K562 (cell line): Measurements from ENCODE around the gene CPLX4. TPM values are rescaled to one million over a fixed set of nuclear protein-coding genes. Genes with fewer than 3 reads are reported as not detected.

ENCODE experiments used
- ATAC-seq: fragments of 200-7000 bp; cut with Tn5 transposase; 3 replicates; pipeline ENCODE4 v1.9.1; 2020; ENCODE audit warnings: moderate library complexity
- BruUV-seq: library from RNA; stranded (reverse); fragments of 400-500 nt; replicated peaks from 2 replicates; lab custom pipeline; 2021; lab: Mats Ljungman, UMichigan
- CTCF ChIA-PET: fragments of 300-600 bp; formaldehyde crosslinking; extraction: SDS; loops from one replicate; lab custom pipeline; 2021; ENCODE audit warnings: low intra/inter-chr PET ratio; lab: Yijun Ruan, JAX
- POLR2A ChIA-PET: fragments of 300-600, 350-650 bp; sonication (Branson Sonifier 250); formaldehyde crosslinking; extraction: SDS; loops from one replicate; lab custom pipeline; 2021; ENCODE audit warnings: antibody characterized with exemption, inconsistent platforms; lab: Yijun Ruan, JAX
- DNase-seq, 4 experiments: peaks; one replicate each; pipeline versions ENCODE4 v3.0.0 to v3.0.0-alpha.2; 2011 to 2018; ENCODE audit warnings: low spot score in 3 of 4, mixed read lengths in 3 of 4; ENCODE audit errors: extremely low read depth in 1 of 4
- FAIRE-seq: peaks from 2 replicates; lab custom pipeline; 2011; peaks lifted over from hg19 to GRCh38; lab: Jason Lieb, UNC
- H2AFZ ChIP-seq: 2 replicates; pipeline ENCODE4 v1.6.0; 2011; ENCODE audit warnings: low read depth, low read length, control low read depth, inconsistent platforms
- H3K27ac ChIP-seq: fragments of 200-600 bp; 3 replicates; pipeline ENCODE4 v1.8.0; 2011; ENCODE audit warnings: low read depth, mild to moderate bottlenecking, control low read depth, inconsistent platforms, low read length, moderate library complexity, mixed read lengths; ENCODE audit errors: extremely low read depth
- H3K27me3 ChIP-seq, 2 experiments: fragments of 300-600 bp in 1 of 2; 2 replicates in 1 of 2; 3 replicates in 1 of 2; pipeline versions ENCODE4 v1.6.0 to v1.8.0; 2011; ENCODE audit warnings: inconsistent platforms in 2 of 2, low read length in 2 of 2, mild to moderate bottlenecking in 1 of 2, mixed read lengths in 1 of 2, moderate library complexity in 1 of 2; ENCODE audit not compliant: control insufficient read depth in 2 of 2, insufficient read depth in 2 of 2
- H3K36me3 ChIP-seq: fragments of 300-600 bp; 3 replicates; pipeline ENCODE4 v1.8.0; 2011; ENCODE audit warnings: mild to moderate bottlenecking, low read length, inconsistent platforms; ENCODE audit not compliant: control insufficient read depth, insufficient read depth
- H3K4me1 ChIP-seq, 2 experiments: fragments of 200-600 bp in 1 of 2; replicated peaks in 1 of 2; 2 replicates in 1 of 2; 3 replicates in 1 of 2; pipeline versions ENCODE4 v1.5.1 to v1.8.0; 2011; ENCODE audit warnings: inconsistent platforms in 2 of 2, low read length in 2 of 2, mild to moderate bottlenecking in 1 of 2, mixed read lengths in 1 of 2, moderate library complexity in 1 of 2; ENCODE audit not compliant: control insufficient read depth in 2 of 2, insufficient read depth in 2 of 2
- H3K4me2 ChIP-seq: 2 replicates; pipeline ENCODE4 v1.6.1; 2011; ENCODE audit warnings: low read length, control low read depth, inconsistent platforms, mixed read lengths; ENCODE audit not compliant: insufficient read depth
- H3K4me3 ChIP-seq: fragments of 200-600 bp; sonication (generic), shearing (Covaris generic); 2 replicates; pipeline ENCODE4 v1.5.1; 2016; ENCODE audit warnings: control low read depth, inconsistent platforms
- H3K79me2 ChIP-seq: fragments of 200-600 bp; 3 replicates; pipeline ENCODE4 v1.8.0; 2011; ENCODE audit warnings: low read length, inconsistent platforms; ENCODE audit not compliant: control insufficient read depth, insufficient read depth
- H3K9ac ChIP-seq, 2 experiments: 2 replicates each; pipeline versions ENCODE4 v1.6.0 to v1.6.1; 2011; ENCODE audit warnings: low read depth in 2 of 2, low read length in 2 of 2, control low read depth in 1 of 2, inconsistent platforms in 1 of 2, mild to moderate bottlenecking in 1 of 2, mixed read lengths in 1 of 2; ENCODE audit not compliant: insufficient read depth in 1 of 2
- H3K9me1 ChIP-seq: one replicate; pipeline ENCODE4 v1.6.0; 2011; ENCODE audit warnings: inconsistent platforms, mild to moderate bottlenecking, low read length, moderate library complexity; ENCODE audit not compliant: control insufficient read depth, insufficient read depth
- H3K9me3 ChIP-seq: replicated peaks from 2 replicates; pipeline ENCODE4 v1.5.1; 2011; ENCODE audit warnings: low read depth, low read length, inconsistent platforms; ENCODE audit not compliant: control insufficient read depth, insufficient read depth
- H4K20me1 ChIP-seq: replicated peaks from 2 replicates; pipeline ENCODE4 v1.6.1; 2011; ENCODE audit warnings: low read length, inconsistent platforms, mixed read lengths; ENCODE audit not compliant: control insufficient read depth, insufficient read depth
- ATF3 ChIP-seq, 2 experiments: fragments of 450-650 bp in 1 of 2; sonication (generic) in 1 of 2; formaldehyde crosslinking in 1 of 2; IDR thresholded peaks in 1 of 2; conservative IDR thresholded peaks in 1 of 2; 2 replicates each; pipeline versions ENCODE4 v1.6.1 to v1.8.1; 2016 to 2023; ENCODE audit warnings: mild to moderate bottlenecking in 2 of 2, moderate library complexity in 2 of 2, inconsistent platforms in 1 of 2, missing genetic modification reagents in 1 of 2
- ATF7 ChIP-seq: fragments of 450-650 bp; IDR thresholded peaks from 2 replicates; pipeline ENCODE4 v1.7.1; 2014; ENCODE audit warnings: mild to moderate bottlenecking, moderate library complexity
- CCAR2 ChIP-seq: fragments of 200-400 bp; formaldehyde crosslinking; IDR thresholded peaks from 2 replicates; pipeline ENCODE4 v1.6.1; 2017; ENCODE audit warnings: mild to moderate bottlenecking, low read depth, low read length
- CEBPB ChIP-seq: fragments of 450-650 bp; IDR thresholded peaks from 2 replicates; pipeline ENCODE4 v1.6.1; 2016; ENCODE audit warnings: missing genetic modification characterization, missing compliant biosample characterization
- CEBPG ChIP-seq, 3 experiments: fragments of 200-800 bp in 1 of 3; sonication (Bioruptor generic) in 1 of 3; sonication (generic) in 1 of 3; formaldehyde crosslinking in 1 of 3; IDR thresholded peaks in 2 of 3; conservative IDR thresholded peaks in 1 of 3; 2 replicates each; pipeline versions ENCODE4 v1.6.1 to v1.8.0; 2016 to 2022; ENCODE audit warnings: missing compliant biosample characterization in 2 of 3, missing genetic modification characterization in 2 of 3, mild to moderate bottlenecking in 1 of 3, missing genetic modification reagents in 1 of 3
- JUND ChIP-seq, 2 experiments: IDR thresholded peaks; 2 replicates in 1 of 2; 3 replicates in 1 of 2; pipeline ENCODE4 v1.6.1; 2011; ENCODE audit warnings: borderline replicate concordance in 2 of 2, low read depth in 2 of 2, low read length in 2 of 2, improper control_type of control experiment in 1 of 2, missing biosample characterization in 1 of 2, missing genetic modification characterization in 1 of 2, missing genetic modification reagents in 1 of 2
- NR1H2 ChIP-seq: sonication (generic); formaldehyde crosslinking; IDR thresholded peaks from 2 replicates; pipeline ENCODE4 v1.4.0; 2020; ENCODE audit warnings: mild to moderate bottlenecking, missing genetic modification reagents
- NRF1 ChIP-seq, 2 experiments: fragments of 450-650 bp; IDR thresholded peaks in 1 of 2; conservative IDR thresholded peaks in 1 of 2; 2 replicates each; pipeline ENCODE4 v1.6.1; 2014; ENCODE audit warnings: mild to moderate bottlenecking in 2 of 2
- SP1 ChIP-seq: sonication (generic); formaldehyde crosslinking; IDR thresholded peaks from 2 replicates; pipeline ENCODE4 v1.8.1; 2022; ENCODE audit warnings: mild to moderate bottlenecking, missing genetic modification reagents
- ZNF217 ChIP-seq: sonication (generic); formaldehyde crosslinking; IDR thresholded peaks from 2 replicates; pipeline ENCODE4 v1.8.0; 2022; ENCODE audit warnings: mild to moderate bottlenecking, missing genetic modification reagents
- ZNF232 ChIP-seq: sonication (generic); formaldehyde crosslinking; IDR thresholded peaks from 2 replicates; pipeline ENCODE4 v1.8.0; 2022; ENCODE audit warnings: mild to moderate bottlenecking, missing genetic modification reagents
- ZNF561 ChIP-seq: fragments of 450-650 bp; formaldehyde crosslinking; conservative IDR thresholded peaks from 2 replicates; pipeline ENCODE4 v1.4.0; 2020; ENCODE audit warnings: mild to moderate bottlenecking, moderate library complexity
- ZNF75A ChIP-seq: fragments of 450-650 bp; formaldehyde crosslinking; IDR thresholded peaks from 2 replicates; pipeline ENCODE4 v1.4.0; 2020; ENCODE audit warnings: mild to moderate bottlenecking
- whole genome bisulfite sequencing: fragments of 100-300 bp; shearing (Covaris generic); methylation state at CpG from one replicate; pipeline ENCODE4 v1.1.6; 2016; ENCODE audit warnings: low coverage, mixed read lengths; ENCODE audit not compliant: insufficient coverage; ENCODE audit errors: missing lambda C conversion rate; 5-methylcytosine and 5-hydroxymethylcytosine counted together
- in situ Hi-C: fragments of 300-500 bp; cut with MboI; formaldehyde crosslinking; loops from 4 replicates; pipeline ENCODE4 v1.15.0; 2018; ENCODE audit warnings: inconsistent platforms, mixed read lengths
- intact Hi-C: fragments of 100-400 bp; cut with micrococcal nuclease; formaldehyde crosslinking; loops from 2 replicates; pipeline ENCODE4 v1.14.2; 2022
- polyA plus RNA-seq, 8 experiments: library from polyadenylated mRNA; depleted of rRNA in 4 of 8; stranded (reverse) in 5 of 8; unstranded in 3 of 8; fragments of >200 nt; fragmentation: Nextera tagmentation in 2 of 8; fragmentation: Illumina TruSeq in 1 of 8; extraction: Ambion mirVana in 2 of 8; extraction: Trizol in 1 of 8; gene quantifications; 2 replicates each; pipeline versions ENCODE4 v1.2.1 to v1.2.3, GENCODE V29; 2011 to 2014; ENCODE audit warnings: inconsistent platforms in 1 of 8, missing spikeins in 1 of 8
- total RNA-seq, 7 experiments: library from RNA; depleted of rRNA in 6 of 7; stranded (reverse); fragments of >200 nt in 6 of 7; fragmentation: Illumina TruSeq in 2 of 7; extraction: Trizol in 2 of 7; gene quantifications; 2 replicates each; pipeline versions ENCODE4 v1.2.1 to v1.2.3, GENCODE V29; 2011 to 2021; ENCODE audit warnings: low replicate concordance in 1 of 7

The CPLX4 gene
- total and polyA plus RNA-seq, 9 of the 15 experiments (the other 6 are each of a cell fraction or from before 2014, with no cell fraction given) = not detected

GRCh38 chr18:59270689-59271257 lies 47.7 kb downstream of the CPLX4 start:
- Histone ChIP-seq H3K27ac (no peak overlapping the region), H3K9me1 (no peaks in the 10 kb centered on the region), H2AFZ (no peak overlapping the region), H3K36me3 (no peaks in the 10 kb centered on the region), H3K4me2 (no peak overlapping the region), H3K4me3 (no peak overlapping the region), H3K27me3 (peaks cover 5 to 67% of the 10 kb centered on the region in 2 experiments; a peak in 3 of 5 replicates), H3K9ac (no peak overlapping the region), H4K20me1 (no peaks in the 10 kb centered on the region), H3K9me3 (no peaks in the 10 kb centered on the region), H3K79me2 (no peaks in the 10 kb centered on the region), H3K4me1 (peaks cover 0 to 25% of the 10 kb centered on the region in 2 experiments; a peak in 2 of 5 replicates)
- DNase-seq = no peak
- intact Hi-C loops (no loop called here), in situ Hi-C loops (no loop called here)
- CTCF ChIA-PET = no interaction called here
- POLR2A ChIA-PET = no interaction called here
- no peak for FAIRE-seq
- ATAC-seq = no peak
- 0% methylated on average over 4 of the region's 4 CpGs for WGBS
- no TSS peak for BruUV-seq
- peak; percentile 32; the same call in 1 of the 2 replicates for TF ChIP-seq CEBPB (tag)
- TF ChIP-seq NRF1 (conservative IDR thresholded peaks at IDR 0.05 in 1 of 2, IDR thresholded peaks at IDR 0.05 in 1 of 2) = no peak
- TF ChIP-seq CEBPG (CRISPR knock-in tag; IDR thresholded peaks at IDR 0.05) = no peak
- peak; percentile 49 to 77; a peak in 3 of 4 replicates for TF ChIP-seq CEBPG (tag; conservative IDR thresholded peaks at IDR 0.05 in 1 of 2, IDR thresholded peaks at IDR 0.05 in 1 of 2)
- TF ChIP-seq ZNF232 = no peak
- TF ChIP-seq ZNF217 (CRISPR knock-in tag) = no peak
- TF ChIP-seq ATF7 = 0 out of 2 replicates have a peak, but pooled peaks have one; percentile 39
- TF ChIP-seq NR1H2 (CRISPR knock-in tag) = no peak
- TF ChIP-seq CCAR2 = no peak
- no peak for TF ChIP-seq ZNF561 (CRISPR knock-in tag)
- peak; percentile 60; the same call in 1 of the 2 replicates for TF ChIP-seq ZNF75A (CRISPR knock-in tag)
- peak; percentile 23; the same call in 1 of the 2 replicates for TF ChIP-seq JUND (IDR thresholded peaks at IDR 0.05; ENCODE audit: borderline replicate concordance, low read depth, low read length)
- TF ChIP-seq JUND (tag; IDR thresholded peaks at IDR 0.05; ENCODE audit: borderline replicate concordance, low read depth, low read length) = 0 out of 3 replicates have a peak, but pooled peaks have one; percentile 16
- no peak for TF ChIP-seq SP1 (CRISPR knock-in tag)
- peak; percentile 32; the same call in 1 of the 2 replicates for TF ChIP-seq ATF3 (IDR thresholded peaks at IDR 0.05)
- no peak for TF ChIP-seq ATF3 (CRISPR knock-in tag; conservative IDR thresholded peaks at IDR 0.05)
